B cell (primary cell): ENCODE results near the gene JMJD4. TPM values are rescaled to one million over a fixed set of nuclear protein-coding genes. Genes with fewer than 3 reads are reported as not detected.

Experiments
- ATAC-seq: fragments of 200-7000 bp; cut with Tn5 transposase; one replicate; pipeline ENCODE4 v1.10.0; 2021; ENCODE audit warnings: low read depth, mild to moderate bottlenecking, moderate number of reproducible peaks, moderate library complexity
- CTCF ChIA-PET: fragments of 350-600 bp; sonication (Branson Sonifier 250); formaldehyde crosslinking; loops from one replicate; lab custom pipeline; 2021; ENCODE audit warnings: antibody characterized with exemption, inconsistent platforms; lab: Charles Lee
- POLR2A ChIA-PET: fragments of 350-600 bp; sonication (Branson Sonifier 250); formaldehyde crosslinking; loops from one replicate; lab custom pipeline; 2021; ENCODE audit warnings: antibody characterized with exemption; lab: Charles Lee
- DNase-seq: peaks from one replicate; pipeline ENCODE4 v3.0.0; 2013
- H2AFZ ChIP-seq: 2 replicates; pipeline ENCODE4 v1.6.1; 2012; ENCODE audit warnings: mild to moderate bottlenecking, low read depth, low read length; ENCODE audit not compliant: insufficient read depth, poor library complexity, severe bottlenecking
- H3K27ac ChIP-seq, 2 donors: 1 replicate in 1 of 2; 2 replicates in 1 of 2; pipeline ENCODE4 v1.5.1; 2012 to 2013; ENCODE audit warnings: low read length in 2 of 2, mild to moderate bottlenecking in 2 of 2, moderate library complexity in 1 of 2
- H3K27me3 ChIP-seq, 4 experiments: fragments of 200-600 bp in 1 of 4; sonication (generic) in 1 of 4; replicated peaks in 1 of 4; 1 replicate in 2 of 4; 2 replicates in 2 of 4; pipeline versions ENCODE4 v1.6.1 to v1.7.0; 2013 to 2016; ENCODE audit warnings: low read length in 3 of 4, mild to moderate bottlenecking in 2 of 4, mixed read lengths in 1 of 4, moderate library complexity in 1 of 4; ENCODE audit not compliant: insufficient read depth in 4 of 4, control insufficient read depth in 3 of 4; ENCODE audit errors: control extremely low read depth in 1 of 4
- H3K36me3 ChIP-seq, 2 experiments: replicated peaks in 1 of 2; 1 replicate in 1 of 2; 2 replicates in 1 of 2; pipeline versions ENCODE4 v1.6.1 to v1.7.1; 2013; ENCODE audit warnings: low read length in 1 of 2; ENCODE audit not compliant: insufficient read depth in 2 of 2, control insufficient read depth in 1 of 2; ENCODE audit errors: control extremely low read depth in 1 of 2, extremely low read depth in 1 of 2
- H3K4me1 ChIP-seq, 2 donors: fragments of 200-600 bp in 1 of 2; sonication (generic) in 1 of 2; 1 replicate in 1 of 2; 2 replicates in 1 of 2; pipeline versions ENCODE4 v1.5.1 to v1.6.1; 2013 to 2017; ENCODE audit warnings: low read length in 2 of 2; ENCODE audit not compliant: control insufficient read depth in 2 of 2, insufficient read depth in 2 of 2
- H3K4me2 ChIP-seq: replicated peaks from 2 replicates; pipeline ENCODE3; 2012; ENCODE audit warnings: mild to moderate bottlenecking, low read depth, low read length; ENCODE audit not compliant: poor library complexity, severe bottlenecking
- H3K4me3 ChIP-seq, 5 experiments: fragments of 200-600 bp in 1 of 5; sonication (generic) in 1 of 5; 1 replicate in 3 of 5; 2 replicates in 2 of 5; pipeline versions ENCODE4 v1.5.1 to v1.7.0; 2011 to 2016; ENCODE audit warnings: low read length in 4 of 5, mild to moderate bottlenecking in 4 of 5, low read depth in 2 of 5, control low read depth in 1 of 5, moderate library complexity in 1 of 5; ENCODE audit not compliant: insufficient read depth in 1 of 5; ENCODE audit errors: control extremely low read depth in 1 of 5, extremely low read depth in 1 of 5
- H3K79me2 ChIP-seq: fragments of 200-600 bp; sonication (generic); one replicate; pipeline ENCODE4 v1.6.0; 2016; ENCODE audit warnings: low read length; ENCODE audit not compliant: control insufficient read depth, insufficient read depth
- H3K9ac ChIP-seq: fragments of 200-600 bp; sonication (generic); 2 replicates; pipeline ENCODE4 v1.6.1; 2017; ENCODE audit warnings: mild to moderate bottlenecking, low read length, moderate library complexity
- H3K9me3 ChIP-seq, 3 donors: one replicate each; pipeline versions ENCODE4 v1.6.1 to v1.7.1; 2013; ENCODE audit warnings: low read length in 2 of 3; ENCODE audit not compliant: control insufficient read depth in 2 of 3, insufficient read depth in 1 of 3; ENCODE audit errors: control extremely low read depth in 1 of 3
- H4K20me1 ChIP-seq: 2 replicates; pipeline ENCODE4 v1.6.0; 2012; ENCODE audit warnings: mild to moderate bottlenecking, low read length; ENCODE audit not compliant: insufficient read depth, control insufficient read depth, poor library complexity, severe bottlenecking
- H3K27ac Mint-ChIP-seq: one replicate; pipeline ENCODE4 v1.8.0; 2021; ENCODE audit warnings: mixed read lengths
- H3K27me3 Mint-ChIP-seq: one replicate; pipeline ENCODE4 v1.8.0; 2021; ENCODE audit warnings: mixed read lengths
- H3K4me1 Mint-ChIP-seq: one replicate; pipeline ENCODE4 v1.8.0; 2021; ENCODE audit warnings: mixed read lengths
- H3K4me3 Mint-ChIP-seq: one replicate; pipeline ENCODE4 v1.8.0; 2021; ENCODE audit warnings: mixed read lengths
- H3K9me3 Mint-ChIP-seq: one replicate; pipeline ENCODE4 v1.8.0; 2022; ENCODE audit warnings: mixed read lengths; ENCODE audit not compliant: insufficient read depth
- EZH2 ChIP-seq: IDR thresholded peaks from 2 replicates; pipeline ENCODE4 v1.6.1; 2012; ENCODE audit warnings: borderline replicate concordance, low read depth, mild to moderate bottlenecking, moderate library complexity, low read length; ENCODE audit not compliant: insufficient read depth, poor library complexity, severe bottlenecking
- WGBS: methylation state at CpG from one replicate; pipeline ENCODE4 v1.1.5; 2013; ENCODE audit warnings: missing lambda C conversion rate; ENCODE audit not compliant: insufficient coverage; 5-methylcytosine and 5-hydroxymethylcytosine counted together
- intact Hi-C: fragments of 100-400 bp; cut with micrococcal nuclease; formaldehyde crosslinking; loops from one replicate; pipeline ENCODE4 v1.10.0; 2022
- polyA plus RNA-seq: library from polyadenylated mRNA; depleted of rRNA; stranded (reverse); fragments of >200 nt; gene quantifications from 2 replicates; pipeline ENCODE4 v1.2.3, GENCODE V29; 2012
- total RNA-seq, 2 donors: library from RNA; stranded (reverse); fragments of 120-200 nt in 1 of 2; gene quantifications; 1 replicate in 1 of 2; 2 replicates in 1 of 2; pipeline versions ENCODE4 v1.2.3 to v1.2.4, GENCODE V29; 2013 to 2022
- TF ChIP-seq, protein P1 (sequence below): fragments of 200-600 bp; IDR thresholded peaks from one replicate; pipeline ENCODE4 v1.8.0; 2022; ENCODE audit warnings: antibody characterized with exemption, mild to moderate bottlenecking

The JMJD4 gene
- total and polyA plus RNA-seq, 2 donors (not counting 1 experiment from before 2014, with no cell fraction given): 29.9 to 30.6 TPM

DNA sequence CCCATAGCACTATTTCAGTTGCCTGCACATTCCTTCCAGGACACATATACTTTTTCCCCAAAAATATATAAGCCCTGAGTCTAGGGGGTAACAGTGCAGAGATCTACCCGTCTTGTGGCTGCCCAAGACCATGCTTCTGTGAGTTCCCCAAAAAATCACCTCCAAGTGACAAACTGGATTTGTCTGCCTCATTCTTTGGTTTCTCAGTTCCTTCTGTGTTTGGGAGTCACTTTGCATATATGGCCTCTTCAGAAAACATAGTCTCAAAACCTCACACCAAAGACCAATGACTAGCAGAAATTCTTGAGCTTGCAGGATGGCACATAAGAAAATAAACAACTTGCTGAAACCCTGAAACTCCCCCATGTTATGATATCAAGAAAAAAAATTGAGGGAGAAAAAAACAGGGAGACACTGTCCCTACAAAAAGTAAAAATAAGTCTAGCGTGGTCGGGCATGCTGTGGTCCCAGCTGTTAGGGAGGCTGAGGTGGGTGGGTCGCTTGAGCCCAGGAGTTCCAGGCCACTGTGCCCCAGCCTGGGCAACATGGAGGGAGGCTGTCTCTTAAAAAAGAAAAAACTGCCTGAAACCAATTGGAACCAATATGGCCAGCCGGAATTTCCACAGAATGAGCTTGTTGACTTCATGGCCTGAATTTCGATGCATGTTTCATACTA lies 8.0 kb downstream of the JMJD4 start:
- TF ChIP-seq, protein P1, sequence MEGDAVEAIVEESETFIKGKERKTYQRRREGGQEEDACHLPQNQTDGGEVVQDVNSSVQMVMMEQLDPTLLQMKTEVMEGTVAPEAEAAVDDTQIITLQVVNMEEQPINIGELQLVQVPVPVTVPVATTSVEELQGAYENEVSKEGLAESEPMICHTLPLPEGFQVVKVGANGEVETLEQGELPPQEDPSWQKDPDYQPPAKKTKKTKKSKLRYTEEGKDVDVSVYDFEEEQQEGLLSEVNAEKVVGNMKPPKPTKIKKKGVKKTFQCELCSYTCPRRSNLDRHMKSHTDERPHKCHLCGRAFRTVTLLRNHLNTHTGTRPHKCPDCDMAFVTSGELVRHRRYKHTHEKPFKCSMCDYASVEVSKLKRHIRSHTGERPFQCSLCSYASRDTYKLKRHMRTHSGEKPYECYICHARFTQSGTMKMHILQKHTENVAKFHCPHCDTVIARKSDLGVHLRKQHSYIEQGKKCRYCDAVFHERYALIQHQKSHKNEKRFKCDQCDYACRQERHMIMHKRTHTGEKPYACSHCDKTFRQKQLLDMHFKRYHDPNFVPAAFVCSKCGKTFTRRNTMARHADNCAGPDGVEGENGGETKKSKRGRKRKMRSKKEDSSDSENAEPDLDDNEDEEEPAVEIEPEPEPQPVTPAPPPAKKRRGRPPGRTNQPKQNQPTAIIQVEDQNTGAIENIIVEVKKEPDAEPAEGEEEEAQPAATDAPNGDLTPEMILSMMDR: no peak
- no peak for TF ChIP-seq EZH2
- peaks cover 0 to 4% of the 10 kb centered on the region in 2 experiments for H3K36me3 ChIP-seq
- Mint-ChIP-seq H3K27ac (peak overlapping the region; percentile 29), H3K27me3 (no peaks in the 10 kb centered on the region), H3K4me1 (peaks cover 30% of the 10 kb centered on the region), H3K9me3 (peaks cover 13% of the 10 kb centered on the region), H3K4me3 (peak overlapping the region; percentile 84)
- H4K20me1 ChIP-seq: no peaks in the 10 kb centered on the region
- no peak overlapping the region for H2AFZ ChIP-seq
- H3K4me1 ChIP-seq: peaks cover 11 to 20% of the 10 kb centered on the region in 2 donors
- no peaks in the 10 kb centered on the region for H3K79me2 ChIP-seq
- no peak for DNase-seq
- no peak overlapping the region for H3K4me3 ChIP-seq
- ChIA-PET CTCF (no interaction called here), POLR2A (no interaction called here)
- peaks cover 0 to 4% (median 0%) of the 10 kb centered on the region in 4 experiments for H3K27me3 ChIP-seq
- no peak overlapping the region for H3K9ac ChIP-seq
- H3K9me3 ChIP-seq: peaks cover 0 to 4% (median 3%) of the 10 kb centered on the region in 3 donors
- no peak overlapping the region for H3K27ac ChIP-seq
- H3K4me2 ChIP-seq: no peak overlapping the region
- no peak for ATAC-seq
- 88% methylated on average over 6 of the region's 6 CpGs for WGBS
- intact Hi-C loops: no loop called here

DNA sequence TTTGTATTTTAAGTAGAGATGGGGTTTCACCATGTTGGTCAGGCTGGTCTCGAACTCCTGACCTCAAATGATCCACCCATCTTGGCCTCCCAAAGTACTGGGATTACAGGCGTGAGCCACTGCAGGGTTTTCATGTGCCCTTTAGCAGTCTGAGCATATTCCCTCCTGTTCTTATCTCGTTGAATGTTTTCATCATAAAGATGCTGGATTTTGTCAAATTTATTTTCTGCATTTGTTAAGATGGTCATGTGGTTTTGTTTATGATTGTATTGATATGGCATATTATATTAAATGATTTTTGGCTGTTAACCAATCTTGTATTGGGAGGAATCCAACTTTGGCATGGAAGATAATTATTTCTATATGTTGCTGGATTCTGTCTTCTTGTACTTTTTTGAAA lies 8.8 kb downstream of the JMJD4 start:
- ATAC-seq (no peak), DNase-seq (no peak)
- WGBS: 70% methylated on average over 1 of the region's 3 CpGs
- ChIA-PET CTCF (no interaction called here), POLR2A (no interaction called here)
- Histone ChIP-seq H3K27me3 (peaks cover 0 to 4% (median 0%) of the 10 kb centered on the region in 4 experiments), H2AFZ (no peak overlapping the region), H3K36me3 (peaks cover 0 to 3% of the 10 kb centered on the region in 2 experiments), H4K20me1 (no peaks in the 10 kb centered on the region), H3K4me2 (no peak overlapping the region), H3K27ac (no peak overlapping the region), H3K9me3 (peaks cover 0 to 8% (median 4%) of the 10 kb centered on the region in 3 donors), H3K79me2 (no peaks in the 10 kb centered on the region), H3K9ac (no peak overlapping the region), H3K4me1 (peaks cover 11 to 20% of the 10 kb centered on the region in 2 donors), H3K4me3 (no peak overlapping the region)
- Mint-ChIP-seq H3K27ac (no peak overlapping the region), H3K9me3 (peaks cover 13% of the 10 kb centered on the region), H3K4me3 (no peak overlapping the region), H3K4me1 (peaks cover 30% of the 10 kb centered on the region), H3K27me3 (no peaks in the 10 kb centered on the region)
- intact Hi-C loops: no loop called here
- no peak for TF ChIP-seq EZH2
- TF ChIP-seq, protein P1: no peak
